ENCODE measurements around the gene GTF2I. TPM values are rescaled to one million over a fixed set of nuclear protein-coding genes. Genes with fewer than 3 reads are reported as not detected.
"Not testable (repeated sequence)": the region's sequence is repeated elsewhere in the genome, so short reads cannot be mapped to it uniquely, and the experiment has no call there.

Gene GTF2I
- total RNA-seq, 1 donor from 2014 or later = 247 TPM

DNA sequence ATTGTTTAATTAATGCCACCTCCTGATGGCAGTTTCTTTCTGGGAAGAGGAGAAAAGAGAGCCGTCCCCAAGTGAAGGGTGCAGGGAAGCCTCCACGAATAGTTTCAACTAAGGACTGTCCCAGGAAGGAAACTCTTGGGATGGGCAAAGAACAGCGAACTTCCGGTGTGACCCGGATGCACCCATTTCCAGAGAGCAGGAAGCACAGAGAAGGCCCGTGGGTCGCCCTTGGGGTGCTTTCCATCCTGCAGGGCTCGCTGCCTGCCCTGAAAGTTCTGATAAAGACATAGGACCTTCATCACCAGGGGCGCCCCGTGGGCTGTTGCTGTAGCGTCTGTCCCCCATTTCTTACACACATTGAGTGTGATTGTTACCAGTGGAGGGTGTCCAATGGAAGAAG lies 27.0 kb downstream of the GTF2I start:
- peaks cover 12% of the 10 kb centered on the region for H3K36me3 Mint-ChIP-seq (ENCODE audit: unreplicated experiment)
- no peak overlapping the region for H3K4me3 Mint-ChIP-seq (ENCODE audit: unreplicated experiment)
- H3K9me3 Mint-ChIP-seq (ENCODE audit: unreplicated experiment) = no peaks in the 10 kb centered on the region
- TF ChIP-seq, protein P1, sequence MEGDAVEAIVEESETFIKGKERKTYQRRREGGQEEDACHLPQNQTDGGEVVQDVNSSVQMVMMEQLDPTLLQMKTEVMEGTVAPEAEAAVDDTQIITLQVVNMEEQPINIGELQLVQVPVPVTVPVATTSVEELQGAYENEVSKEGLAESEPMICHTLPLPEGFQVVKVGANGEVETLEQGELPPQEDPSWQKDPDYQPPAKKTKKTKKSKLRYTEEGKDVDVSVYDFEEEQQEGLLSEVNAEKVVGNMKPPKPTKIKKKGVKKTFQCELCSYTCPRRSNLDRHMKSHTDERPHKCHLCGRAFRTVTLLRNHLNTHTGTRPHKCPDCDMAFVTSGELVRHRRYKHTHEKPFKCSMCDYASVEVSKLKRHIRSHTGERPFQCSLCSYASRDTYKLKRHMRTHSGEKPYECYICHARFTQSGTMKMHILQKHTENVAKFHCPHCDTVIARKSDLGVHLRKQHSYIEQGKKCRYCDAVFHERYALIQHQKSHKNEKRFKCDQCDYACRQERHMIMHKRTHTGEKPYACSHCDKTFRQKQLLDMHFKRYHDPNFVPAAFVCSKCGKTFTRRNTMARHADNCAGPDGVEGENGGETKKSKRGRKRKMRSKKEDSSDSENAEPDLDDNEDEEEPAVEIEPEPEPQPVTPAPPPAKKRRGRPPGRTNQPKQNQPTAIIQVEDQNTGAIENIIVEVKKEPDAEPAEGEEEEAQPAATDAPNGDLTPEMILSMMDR (IDR thresholded peaks at IDR 0.05) = no peak
- H3K27ac Mint-ChIP-seq (ENCODE audit: unreplicated experiment) = no peak overlapping the region
- DNase-seq (ENCODE audit: extremely low spot score, unreplicated experiment) = no peak
- no peaks in the 10 kb centered on the region for H3K27me3 Mint-ChIP-seq (ENCODE audit: unreplicated experiment)
- peaks cover 11% of the 10 kb centered on the region for H3K4me1 Mint-ChIP-seq (ENCODE audit: unreplicated experiment)

- Mint-ChIP-seq H3K4me3 (ENCODE audit: unreplicated experiment) (no peak overlapping the region), H3K27me3 (ENCODE audit: unreplicated experiment) (no peaks in the 10 kb centered on the region), H3K27ac (ENCODE audit: unreplicated experiment) (no peak overlapping the region), H3K36me3 (ENCODE audit: unreplicated experiment) (peaks cover 12% of the 10 kb centered on the region), H3K4me1 (ENCODE audit: unreplicated experiment) (peaks cover 11% of the 10 kb centered on the region), H3K9me3 (ENCODE audit: unreplicated experiment) (no peaks in the 10 kb centered on the region)
- DNase-seq (ENCODE audit: extremely low spot score, unreplicated experiment) = no peak
- TF ChIP-seq, protein P1 (IDR thresholded peaks at IDR 0.05) = no peak
Measured at GRCh38 chr7:74684921-74685320, 27.4 kb downstream of the GTF2I start.

GRCh38 chr7:74690474-74690873 lies 33.0 kb downstream of the GTF2I start:
- Mint-ChIP-seq H3K27me3 (ENCODE audit: unreplicated experiment) (no peaks in the 10 kb centered on the region), H3K4me3 (ENCODE audit: unreplicated experiment) (no peak overlapping the region), H3K4me1 (ENCODE audit: unreplicated experiment) (peaks cover 11% of the 10 kb centered on the region), H3K36me3 (ENCODE audit: unreplicated experiment) (peaks cover 46% of the 10 kb centered on the region), H3K27ac (ENCODE audit: unreplicated experiment) (no peak overlapping the region), H3K9me3 (ENCODE audit: unreplicated experiment) (no peaks in the 10 kb centered on the region)
- TF ChIP-seq, protein P1 (IDR thresholded peaks at IDR 0.05) = no peak
- peak; percentile 57 for DNase-seq (ENCODE audit: extremely low spot score, unreplicated experiment)

GRCh38 chr7:74704419-74704818 lies 46.9 kb downstream of the GTF2I start:
- H3K4me3 Mint-ChIP-seq (ENCODE audit: unreplicated experiment); H3K4me1 Mint-ChIP-seq (ENCODE audit: unreplicated experiment); H3K9me3 Mint-ChIP-seq (ENCODE audit: unreplicated experiment); DNase-seq (ENCODE audit: extremely low spot score, unreplicated experiment); H3K27me3 Mint-ChIP-seq (ENCODE audit: unreplicated experiment); H3K27ac Mint-ChIP-seq (ENCODE audit: unreplicated experiment): not testable (repeated sequence)
- peaks cover 50% of the 10 kb centered on the region for H3K36me3 Mint-ChIP-seq (ENCODE audit: unreplicated experiment)

DNA sequence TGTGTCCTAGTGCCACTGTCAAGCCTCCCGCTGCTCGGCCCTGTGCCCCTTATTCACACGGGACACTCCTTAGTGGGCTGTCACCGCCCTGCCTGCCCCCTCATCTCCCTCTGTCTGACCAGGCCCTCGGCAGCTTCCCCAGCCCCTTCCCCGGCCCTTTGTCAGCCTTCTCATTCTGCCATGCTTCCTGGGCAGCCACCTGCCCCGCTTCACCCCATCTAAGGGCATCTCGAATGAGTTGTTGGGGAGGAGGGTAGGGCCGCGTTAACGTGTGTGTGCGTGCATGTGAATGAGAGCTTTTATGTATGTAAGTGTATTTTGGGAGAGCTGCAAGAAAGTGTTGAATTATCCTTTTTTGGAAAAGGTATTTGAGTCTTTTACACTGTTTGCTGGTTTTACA lies 49.7 kb downstream of the GTF2I start:
- Mint-ChIP-seq H3K4me1 (ENCODE audit: unreplicated experiment) (no peaks in the 10 kb centered on the region), H3K9me3 (ENCODE audit: unreplicated experiment) (no peaks in the 10 kb centered on the region), H3K27me3 (ENCODE audit: unreplicated experiment) (no peaks in the 10 kb centered on the region), H3K4me3 (ENCODE audit: unreplicated experiment) (no peak overlapping the region), H3K27ac (ENCODE audit: unreplicated experiment) (no peak overlapping the region), H3K36me3 (ENCODE audit: unreplicated experiment) (peaks cover 56% of the 10 kb centered on the region)
- DNase-seq (ENCODE audit: extremely low spot score, unreplicated experiment) = no peak
- TF ChIP-seq, protein P1 (IDR thresholded peaks at IDR 0.05) = no peak

All from osteocyte (in vitro differentiated cells).